GM19455 (cell line): ENCODE results near the gene OLFML1.
A peak's percentile ranks its signal among the peaks of the same experiment; 100 is the strongest.

Source experiments
- ATAC-seq: cut with Tn5 transposase; IDR thresholded peaks from one replicate; pipeline ENCODE4 v1.9.1; 2021; ENCODE audit not compliant: unreplicated experiment

OLFML1 gene

DNA sequence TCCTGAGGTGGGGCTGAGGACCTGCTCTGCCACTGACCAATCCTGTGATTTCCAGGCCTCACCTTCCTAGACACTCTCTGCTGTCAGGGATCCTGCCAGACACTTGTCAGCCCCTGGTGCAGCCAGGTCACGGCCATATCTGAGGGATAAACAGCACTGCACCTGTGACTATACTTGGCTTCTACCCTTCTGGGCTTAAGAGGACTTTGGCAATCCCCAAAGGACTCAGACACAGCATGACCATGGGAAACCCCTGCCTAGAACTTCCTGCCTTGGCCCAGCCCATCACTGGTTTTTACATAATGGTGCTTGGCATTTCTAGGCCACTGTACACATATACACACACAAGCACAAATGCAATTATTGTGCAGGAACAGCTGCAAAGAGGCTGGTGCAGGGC is 11.6 kb upstream of the OLFML1 start:
- peak; percentile 76 for ATAC-seq

DNA sequence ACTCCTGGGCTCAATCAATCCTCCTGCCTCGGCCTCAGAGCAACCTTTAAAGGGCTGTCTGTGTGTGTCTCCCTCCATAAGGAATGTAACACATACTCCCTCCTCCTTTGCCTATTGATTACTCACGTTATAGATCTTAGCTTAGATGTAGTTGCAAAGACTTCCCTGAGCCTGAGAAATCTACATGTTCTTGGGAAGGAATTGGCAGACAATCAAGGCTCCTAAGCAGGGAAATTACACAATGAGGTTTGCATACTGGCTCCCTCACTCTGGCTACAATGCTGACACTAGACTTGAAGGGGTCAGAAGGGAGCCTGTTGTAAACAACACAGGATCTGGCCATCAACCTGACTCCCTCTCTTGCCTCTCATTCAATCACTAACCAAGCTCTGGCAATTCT is 5.2 kb upstream of the OLFML1 start:
- ATAC-seq, result no peak

DNA sequence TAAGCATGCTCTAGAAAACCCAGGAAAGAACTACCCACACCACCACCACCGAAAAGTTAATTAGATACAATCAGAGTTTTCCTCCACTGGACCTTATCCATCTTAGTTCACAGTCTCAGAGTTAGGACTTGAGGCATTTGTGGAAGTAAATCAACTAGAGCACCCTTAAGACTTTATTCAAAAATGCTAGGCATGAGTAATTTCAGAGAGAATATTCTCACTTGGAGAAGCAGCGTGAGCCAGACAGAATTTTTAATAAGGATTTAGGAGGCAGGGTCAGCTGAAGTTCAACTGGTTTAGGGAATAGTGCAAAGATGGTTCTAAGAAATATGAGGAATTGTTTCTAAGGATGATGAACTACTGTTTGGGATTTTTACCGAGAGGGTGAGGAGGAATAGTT is 1.2 kb upstream of the OLFML1 start:
- ATAC-seq, result no peak

DNA sequence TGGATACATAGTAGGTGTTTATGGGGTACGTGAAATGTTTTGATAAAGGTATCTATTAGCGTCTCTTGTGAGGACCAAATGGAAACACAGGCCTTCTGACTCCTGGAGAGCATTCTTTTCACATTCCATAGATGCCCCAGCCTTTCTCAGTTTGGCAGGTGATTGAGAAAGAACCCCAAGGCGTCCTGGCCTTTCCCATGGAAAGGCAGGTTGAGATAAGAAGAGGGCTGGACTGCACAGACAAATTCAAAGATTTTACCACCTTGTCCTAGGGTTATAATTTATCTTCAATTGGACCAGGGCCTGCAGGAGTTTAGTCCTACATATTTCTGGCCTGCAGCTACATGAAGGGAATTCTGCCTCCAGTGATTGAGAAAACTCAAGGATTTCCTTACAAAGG is 661 bp upstream of the OLFML1 start:
- no peak for ATAC-seq

DNA sequence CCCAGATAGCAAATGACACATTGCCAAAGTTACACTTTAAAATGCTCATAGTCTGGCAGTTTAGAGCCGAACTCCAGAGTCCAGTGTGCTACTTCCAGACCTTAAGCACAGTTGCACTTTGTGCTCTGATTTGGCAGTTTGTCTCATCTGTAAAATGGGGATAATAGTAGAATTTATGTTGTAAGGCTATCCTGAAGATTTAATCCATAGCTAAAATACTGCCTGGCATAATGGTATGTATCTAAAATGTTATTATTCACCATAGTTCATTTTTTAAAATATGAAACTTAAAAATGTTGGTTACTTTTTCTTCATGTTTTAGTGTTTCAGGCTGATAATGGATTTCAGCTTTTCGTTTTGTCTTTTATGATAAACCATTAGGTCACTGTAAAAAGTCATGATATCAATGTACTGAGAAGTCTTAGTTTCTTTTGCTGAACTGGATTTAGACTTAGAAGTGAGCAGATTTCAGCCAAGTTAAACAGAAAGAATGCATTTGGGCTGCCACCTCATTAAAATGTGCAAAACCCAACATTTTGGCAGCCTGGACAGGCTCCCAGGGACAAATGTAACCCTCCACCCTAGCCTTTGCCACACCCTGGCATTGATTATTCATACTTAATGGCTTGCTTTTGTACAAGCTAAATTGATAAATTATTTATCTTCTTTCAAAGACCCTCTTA is 933 bp downstream of the OLFML1 start:
- no peak for ATAC-seq

DNA sequence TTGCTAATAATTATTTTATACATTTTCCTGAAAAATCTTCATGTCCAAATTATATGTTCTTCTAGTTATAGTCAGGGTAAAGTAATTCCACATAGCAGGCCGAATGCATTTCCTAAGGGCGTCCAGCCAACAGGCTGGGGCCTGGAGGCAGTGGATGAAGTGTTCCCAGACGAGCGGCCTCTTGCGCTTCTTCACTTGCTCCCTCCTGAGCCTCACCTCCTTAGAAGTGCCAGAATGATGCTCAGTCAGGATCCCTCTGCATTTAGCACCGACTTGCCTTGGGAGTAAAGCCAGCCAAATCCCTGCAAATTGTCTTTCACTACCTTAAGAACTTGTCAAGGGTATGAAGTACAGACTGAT is 1.5 kb downstream of the OLFML1 start:
- no peak for ATAC-seq

DNA sequence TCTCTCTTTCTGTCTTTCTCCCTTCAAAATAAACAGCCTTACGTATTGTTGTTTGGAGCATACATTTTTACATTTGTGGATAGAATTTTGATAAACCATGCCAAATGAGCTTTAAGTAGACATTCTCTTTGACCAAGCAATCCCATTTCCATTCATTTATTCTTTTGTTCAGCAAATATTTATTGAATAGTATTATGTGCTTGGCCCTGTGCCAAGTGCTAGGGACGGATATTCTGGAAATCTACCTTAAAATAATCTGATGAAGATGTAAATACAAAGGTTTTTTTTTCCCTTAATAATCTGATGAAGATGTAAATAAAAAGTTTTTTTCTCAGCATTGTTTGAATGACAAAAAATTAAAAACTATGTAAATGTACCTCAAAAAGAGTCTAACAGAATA is 2.1 kb downstream of the OLFML1 start:
- no peak for ATAC-seq

DNA sequence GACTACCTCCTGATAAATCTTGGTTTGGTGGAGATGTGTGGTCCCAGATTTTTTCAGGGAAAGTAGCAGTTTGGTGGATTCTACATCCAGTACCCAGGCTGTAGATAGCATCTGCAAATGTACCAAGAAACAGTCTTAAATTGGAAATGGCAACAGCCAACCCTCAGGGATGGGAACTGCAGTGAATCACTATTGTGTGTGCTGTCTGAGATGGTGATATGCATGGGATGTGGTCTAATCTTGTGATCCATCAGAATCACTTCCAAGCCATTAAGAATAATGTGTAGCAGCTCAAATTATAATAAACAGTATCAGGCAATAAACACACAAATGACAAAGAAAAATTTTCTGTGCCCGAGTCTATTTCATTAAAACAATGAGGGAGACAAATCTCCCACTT is 3.4 kb downstream of the OLFML1 start:
- no peak for ATAC-seq

DNA sequence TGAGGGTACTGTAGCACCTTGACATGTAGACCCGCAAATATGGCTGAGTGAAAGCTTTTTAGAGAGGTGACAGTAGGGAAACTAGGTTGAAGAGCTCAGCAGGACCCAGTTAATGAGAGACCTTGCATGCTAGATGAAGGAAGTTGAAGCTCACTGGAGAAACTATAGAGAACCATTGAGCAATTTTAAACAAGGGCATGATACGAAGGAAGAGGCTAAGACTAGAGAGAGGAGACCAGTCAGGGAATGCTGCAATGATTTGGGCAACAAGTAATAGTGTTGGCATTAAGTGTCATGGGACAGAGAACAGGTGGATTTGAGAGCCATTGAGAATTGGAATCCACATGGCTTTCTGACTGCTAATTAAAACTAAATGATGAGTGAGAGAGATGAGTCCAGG is 4.1 kb downstream of the OLFML1 start:
- no peak for ATAC-seq

DNA sequence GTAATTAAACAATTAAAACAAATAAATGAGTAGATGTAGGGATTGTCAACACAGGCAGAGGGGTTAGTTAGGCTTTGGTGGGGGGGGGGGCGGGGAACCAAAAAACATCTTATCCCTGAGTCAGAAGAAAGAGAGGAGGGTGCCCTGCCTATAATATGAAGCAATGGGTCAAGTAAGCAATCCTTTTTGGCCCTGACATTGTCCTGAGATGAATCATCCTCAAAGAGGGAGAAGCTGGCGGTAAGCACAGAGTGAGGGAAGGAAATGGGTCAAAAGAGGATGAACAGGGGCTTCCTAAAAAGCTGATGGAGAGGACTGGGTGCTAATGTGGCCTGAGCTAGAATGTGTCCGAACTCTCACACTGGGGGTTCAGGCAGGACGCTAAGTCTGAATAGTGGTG is 4.7 kb downstream of the OLFML1 start:
- no peak for ATAC-seq

DNA sequence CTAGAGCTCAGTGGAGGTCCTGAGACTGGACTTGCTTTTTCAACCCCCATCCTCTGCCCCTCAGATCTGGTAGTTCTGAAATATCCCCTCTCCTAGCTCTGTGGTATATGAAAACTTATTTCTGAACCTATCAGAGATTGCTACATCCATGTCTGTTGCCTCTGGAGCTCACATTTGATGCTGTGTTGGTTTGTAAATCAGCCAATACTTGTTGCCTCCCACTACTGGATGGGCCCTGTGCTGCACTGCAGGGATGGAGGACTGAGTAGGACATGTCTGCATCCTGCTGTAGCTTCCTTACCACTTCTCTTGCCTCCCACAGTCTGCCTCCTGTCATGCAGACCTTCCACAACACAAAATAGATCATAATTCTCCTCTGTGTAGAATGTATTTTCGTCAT is 5.2 kb downstream of the OLFML1 start:
- ATAC-seq, result no peak

DNA sequence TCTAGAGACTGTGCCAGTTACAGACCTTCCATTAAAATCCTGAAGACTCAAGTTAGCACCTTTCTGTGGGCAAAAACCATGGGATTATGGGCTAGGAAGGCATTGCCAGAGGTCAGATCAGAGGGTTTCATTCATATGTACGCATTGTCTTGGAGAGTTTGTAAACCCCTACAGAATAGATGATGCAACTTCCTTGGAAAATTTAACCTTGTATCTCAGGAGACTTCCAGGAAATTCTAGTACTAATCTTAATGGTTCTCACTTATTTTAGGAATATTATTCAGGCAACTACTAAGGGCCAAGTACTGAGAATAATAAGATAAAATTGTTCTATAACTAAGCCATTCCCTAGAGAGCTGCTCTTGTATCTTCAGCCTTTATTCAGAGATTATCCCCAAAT is 6.9 kb downstream of the OLFML1 start:
- no peak for ATAC-seq

DNA sequence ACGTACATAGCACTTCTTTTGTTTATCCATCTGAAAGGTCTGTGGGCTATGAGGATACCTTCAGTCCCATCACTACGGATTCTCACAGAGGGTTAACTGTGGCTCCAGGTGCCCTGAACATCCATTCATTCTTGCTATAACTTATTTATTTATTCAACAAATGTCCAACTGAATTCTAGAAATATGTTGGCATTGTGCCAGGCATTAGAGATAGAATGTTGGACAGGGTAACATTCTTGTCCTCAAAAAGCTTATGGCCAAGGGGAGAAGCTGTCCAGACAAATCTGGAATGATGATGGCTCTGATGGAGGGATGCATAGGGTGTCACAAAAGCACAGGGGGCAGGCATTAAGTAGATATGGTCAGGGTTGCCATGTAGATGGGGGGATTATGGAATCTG is 8.4 kb downstream of the OLFML1 start:
- no peak for ATAC-seq

DNA sequence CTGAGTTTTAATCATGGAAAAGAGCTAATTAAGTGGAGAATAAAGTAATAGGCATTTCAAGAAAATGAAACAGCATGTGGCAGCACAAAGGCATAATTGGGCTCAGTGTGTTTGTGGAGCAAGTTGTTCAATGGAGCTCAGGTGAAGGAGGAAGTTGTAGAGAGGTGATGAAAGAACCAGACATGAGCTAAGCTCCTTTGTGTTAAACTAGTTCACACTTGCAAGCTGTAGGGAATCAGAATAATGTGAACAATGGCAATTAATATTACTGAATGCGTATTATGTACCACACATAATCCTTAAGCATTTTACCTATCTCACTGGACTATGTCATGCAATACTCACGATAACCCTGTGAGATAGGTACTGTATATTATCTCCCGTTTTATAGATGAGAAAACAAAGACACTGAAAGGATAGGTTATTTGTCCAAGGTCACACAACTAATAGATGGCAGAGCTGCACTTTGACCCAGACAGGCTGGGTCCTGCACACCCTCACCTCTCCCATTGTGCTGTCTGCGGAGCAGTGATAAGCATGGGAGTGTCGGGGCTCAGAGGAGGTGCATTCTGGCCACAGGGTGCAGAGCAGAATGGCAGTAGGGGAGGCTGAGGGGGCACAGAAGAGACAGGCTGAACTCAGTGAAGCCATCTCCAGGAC is 8.9 kb downstream of the OLFML1 start:
- no peak for ATAC-seq

DNA sequence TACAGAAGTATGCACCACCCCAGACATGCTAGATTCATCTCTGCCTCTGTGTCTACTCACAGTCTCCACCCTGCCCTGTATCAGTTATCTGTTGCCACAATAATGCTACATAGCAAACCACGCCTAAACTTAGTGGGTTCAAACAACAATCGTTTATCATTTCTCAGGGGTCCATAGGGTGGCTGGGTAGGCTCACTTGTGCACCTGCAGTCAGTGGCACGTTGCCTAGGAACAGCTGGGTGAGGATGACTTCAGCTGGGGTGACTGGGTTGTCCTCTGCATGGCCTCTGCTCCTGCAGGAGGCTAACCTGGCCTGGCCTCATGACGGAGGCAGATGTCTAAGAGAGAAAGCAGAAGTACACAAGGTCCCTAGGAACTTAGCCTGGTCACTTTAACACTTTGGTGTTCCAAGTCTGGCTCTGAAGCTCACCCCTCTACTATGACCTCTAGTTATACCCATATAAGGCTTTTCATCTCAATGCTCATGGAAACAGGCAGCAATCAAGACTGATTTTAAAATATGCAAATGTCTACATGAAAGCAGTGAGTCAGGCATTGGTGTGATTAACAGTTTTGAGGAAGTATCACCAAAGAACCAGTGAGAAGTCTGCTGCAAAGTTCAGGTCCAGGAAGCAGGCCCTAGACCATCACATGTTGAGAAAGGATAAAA is 10.7 kb downstream of the OLFML1 start:
- ATAC-seq, result peak; percentile 90

DNA sequence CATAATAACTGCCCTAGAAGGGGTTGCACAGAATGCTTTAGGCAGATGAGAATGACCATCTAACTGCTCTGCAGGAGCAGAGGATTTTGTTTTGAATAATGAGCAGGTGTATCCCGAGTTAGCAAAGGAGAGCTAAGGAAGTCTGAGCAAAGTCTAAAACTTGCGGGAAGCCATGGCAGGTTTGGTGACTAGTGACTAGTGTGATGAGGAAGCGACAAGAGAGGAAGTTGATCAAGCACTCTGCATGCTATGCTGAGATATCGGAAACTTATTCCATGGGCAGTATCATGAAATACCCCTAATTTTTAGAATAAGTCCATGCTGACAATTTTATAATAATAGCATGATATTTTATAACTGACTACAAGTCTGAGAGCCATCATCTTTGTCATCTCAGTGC is 12.9 kb downstream of the OLFML1 start:
- ATAC-seq, result no peak

DNA sequence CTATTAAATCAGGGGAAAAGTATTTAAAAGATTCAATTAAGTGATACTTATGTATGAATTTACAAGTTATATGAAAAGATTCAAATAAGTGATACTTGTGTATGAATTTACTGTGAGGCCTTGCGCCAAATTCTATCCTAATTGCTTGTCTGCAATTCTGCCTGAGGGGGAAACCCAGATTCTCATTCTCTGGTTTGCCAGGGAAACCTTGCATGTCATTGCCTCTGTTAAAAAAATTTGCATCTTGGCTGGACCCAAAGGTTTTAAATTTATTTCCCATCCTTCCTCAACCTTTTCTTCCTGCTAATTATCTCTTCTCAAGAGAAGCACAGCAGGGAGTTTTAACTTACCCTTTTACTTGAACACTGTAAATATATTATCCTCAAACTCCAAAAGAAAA is 13.8 kb downstream of the OLFML1 start:
- no peak for ATAC-seq

DNA sequence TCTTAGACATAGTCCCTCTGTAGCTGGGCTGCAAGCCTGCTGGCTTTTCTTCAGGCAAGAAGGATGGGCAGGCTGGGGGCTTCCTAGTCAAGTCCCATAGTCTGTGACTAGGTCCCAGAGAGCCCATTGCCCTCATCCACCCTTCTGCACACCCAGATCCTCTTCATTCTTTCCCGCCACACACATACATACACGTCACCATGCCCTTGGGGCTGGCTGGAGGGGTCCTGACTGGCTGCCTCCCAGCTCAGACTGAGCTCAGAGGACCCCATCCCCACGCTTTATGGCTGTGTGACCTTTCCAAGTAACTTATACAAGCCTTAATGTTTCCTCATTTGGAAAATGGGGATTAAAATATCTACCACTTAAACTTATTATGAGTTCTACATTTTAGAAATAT is 14.9 kb downstream of the OLFML1 start:
- no peak for ATAC-seq

DNA sequence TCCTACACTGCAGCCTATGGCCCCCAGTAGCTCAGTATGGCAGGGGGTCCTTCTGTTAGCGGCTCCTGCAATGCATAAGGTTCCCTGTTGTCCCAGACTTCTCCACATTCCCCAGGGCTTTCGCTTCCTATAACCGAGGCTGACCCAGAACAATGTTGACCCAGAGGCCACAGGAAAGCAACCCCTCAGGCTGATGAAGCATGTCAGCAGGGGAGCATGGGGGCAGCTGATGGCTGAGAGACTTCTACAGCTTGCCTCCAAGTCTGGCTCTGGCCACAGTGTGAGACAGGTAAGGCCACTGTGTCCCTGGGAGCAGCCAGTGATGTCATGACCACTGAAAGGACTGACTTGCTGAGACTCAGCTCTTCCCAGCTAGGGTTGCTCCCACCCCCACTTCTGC is 15.9 kb downstream of the OLFML1 start:
- ATAC-seq, result no peak

DNA sequence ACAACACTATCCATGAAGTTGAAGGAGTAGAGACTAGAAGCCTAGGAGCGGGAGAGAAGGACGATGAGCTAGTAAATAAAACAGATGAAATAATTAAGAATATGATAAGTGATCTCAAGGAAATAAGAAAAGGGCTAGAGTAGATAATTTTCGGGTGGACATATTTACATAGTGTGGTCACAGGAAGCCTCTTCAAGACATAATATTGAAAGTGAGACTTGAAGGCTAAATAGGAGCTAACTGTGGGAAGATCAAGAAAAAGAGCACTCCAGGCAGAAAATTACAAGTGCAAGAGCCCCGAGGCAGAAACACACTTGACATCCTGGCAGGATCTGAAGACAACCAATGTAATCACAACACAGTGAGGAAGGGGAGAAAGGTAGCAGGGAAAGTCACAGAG is 16.6 kb downstream of the OLFML1 start:
- ATAC-seq, result no peak

DNA sequence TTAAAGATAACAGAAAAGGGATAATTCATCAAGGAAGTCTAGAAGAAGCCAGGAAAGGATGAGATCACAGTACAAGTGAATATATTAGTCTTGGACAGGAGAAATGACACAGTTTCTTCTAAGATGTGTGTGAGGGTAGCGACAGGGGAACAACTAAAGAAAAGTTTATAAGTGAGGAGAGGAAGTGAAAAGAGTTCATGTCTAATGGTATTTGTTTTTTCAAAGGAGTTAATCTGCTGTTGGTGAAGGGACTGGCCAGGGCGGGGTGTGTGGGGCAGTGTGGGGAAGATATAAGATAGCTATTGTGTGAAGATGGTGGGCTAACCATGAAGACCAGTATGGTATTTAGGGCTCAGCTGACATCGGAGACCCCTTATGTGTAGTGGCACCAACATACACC is 20.9 kb downstream of the OLFML1 start:
- no peak for ATAC-seq

DNA sequence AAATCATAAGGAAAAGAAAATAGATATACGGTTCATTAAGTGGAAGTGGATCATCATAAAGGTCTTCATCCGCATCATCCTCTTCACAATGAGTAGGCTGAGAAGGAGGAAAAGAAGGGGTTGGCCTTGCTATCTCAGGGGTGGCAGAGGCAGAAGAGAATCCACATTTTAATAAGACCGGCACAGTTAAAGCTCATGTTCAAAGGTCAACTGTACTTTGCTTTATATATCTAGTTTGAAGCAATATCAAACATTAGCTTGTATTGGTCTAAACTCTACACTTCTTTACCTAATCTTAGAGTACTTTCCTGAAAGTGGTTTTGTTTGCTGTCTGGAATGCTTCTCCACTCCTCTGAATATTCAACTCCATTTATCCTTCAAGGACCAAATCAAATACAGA is 22.8 kb downstream of the OLFML1 start:
- no peak for ATAC-seq

DNA sequence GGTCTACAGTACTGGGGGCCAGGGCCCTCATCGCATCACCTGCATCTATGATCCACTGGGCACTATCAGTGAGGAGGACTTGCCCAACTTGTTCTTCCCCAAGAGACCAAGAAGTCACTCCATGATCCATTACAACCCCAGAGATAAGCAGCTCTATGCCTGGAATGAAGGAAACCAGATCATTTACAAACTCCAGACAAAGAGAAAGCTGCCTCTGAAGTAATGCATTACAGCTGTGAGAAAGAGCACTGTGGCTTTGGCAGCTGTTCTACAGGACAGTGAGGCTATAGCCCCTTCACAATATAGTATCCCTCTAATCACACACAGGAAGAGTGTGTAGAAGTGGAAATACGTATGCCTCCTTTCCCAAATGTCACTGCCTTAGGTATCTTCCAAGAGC is 24.7 kb downstream of the OLFML1 start:
- no peak for ATAC-seq
